Measurements from ENCODE around the gene COQ7. TPM values are rescaled to one million over a fixed set of nuclear protein-coding genes. Genes with fewer than 3 reads are reported as not detected.

The COQ7 gene
- total RNA-seq, 1 experiment from 2014 or later, result 26.6 TPM

GRCh38 chr16:19077879-19078278 lies 10.5 kb downstream of the COQ7 start:
- ATAC-seq, result no peak
- no peak overlapping the region for H2AFZ ChIP-seq (ENCODE audit: low read depth, low read length, poor library complexity, severe bottlenecking)
- H3K27ac ChIP-seq (ENCODE audit: low read depth, low read length), result no peak overlapping the region
- H3K4me3 ChIP-seq (replicated peaks in 1 of 2; ENCODE audit: low read depth in 1 of 2, low read length in 2 of 2), result no peak overlapping the region
- TF ChIP-seq RAD21 (IDR thresholded peaks at IDR 0.05; ENCODE audit: low read depth) (no peak), CBX3 (IDR thresholded peaks at IDR 0.05; ENCODE audit: low read depth) (no peak), YY1 (IDR thresholded peaks at IDR 0.05; ENCODE audit: extremely low read depth, insufficient replicate concordance, low read depth, low read length) (no peak), EGR1 (IDR thresholded peaks at IDR 0.05; ENCODE audit: low read depth) (no peak), ZFX (IDR thresholded peaks at IDR 0.05) (no peak), SIN3A (IDR thresholded peaks at IDR 0.05; ENCODE audit: low read depth) (no peak), SRF (IDR thresholded peaks at IDR 0.05; ENCODE audit: low read depth) (no peak), ATF3 (IDR thresholded peaks at IDR 0.05) (no peak), ELF1 (IDR thresholded peaks at IDR 0.05; ENCODE audit: borderline replicate concordance, low read depth) (no peak), POLR2AphosphoS5 (IDR thresholded peaks at IDR 0.05; ENCODE audit: low read depth, low read length) (no peak), TCF7L2 (IDR thresholded peaks at IDR 0.05; ENCODE audit: borderline replicate concordance, extremely low read depth, insufficient read depth, insufficient read length) (no peak), CEBPB (IDR thresholded peaks at IDR 0.05; ENCODE audit: low read depth) (no peak), FOSL1 (IDR thresholded peaks at IDR 0.05; ENCODE audit: low read depth) (no peak), SP1 (IDR thresholded peaks at IDR 0.05; ENCODE audit: low read depth) (no peak), JUND (IDR thresholded peaks at IDR 0.05) (no peak), EZH2 (IDR thresholded peaks at IDR 0.05) (no peak)
- TF ChIP-seq, protein P1, sequence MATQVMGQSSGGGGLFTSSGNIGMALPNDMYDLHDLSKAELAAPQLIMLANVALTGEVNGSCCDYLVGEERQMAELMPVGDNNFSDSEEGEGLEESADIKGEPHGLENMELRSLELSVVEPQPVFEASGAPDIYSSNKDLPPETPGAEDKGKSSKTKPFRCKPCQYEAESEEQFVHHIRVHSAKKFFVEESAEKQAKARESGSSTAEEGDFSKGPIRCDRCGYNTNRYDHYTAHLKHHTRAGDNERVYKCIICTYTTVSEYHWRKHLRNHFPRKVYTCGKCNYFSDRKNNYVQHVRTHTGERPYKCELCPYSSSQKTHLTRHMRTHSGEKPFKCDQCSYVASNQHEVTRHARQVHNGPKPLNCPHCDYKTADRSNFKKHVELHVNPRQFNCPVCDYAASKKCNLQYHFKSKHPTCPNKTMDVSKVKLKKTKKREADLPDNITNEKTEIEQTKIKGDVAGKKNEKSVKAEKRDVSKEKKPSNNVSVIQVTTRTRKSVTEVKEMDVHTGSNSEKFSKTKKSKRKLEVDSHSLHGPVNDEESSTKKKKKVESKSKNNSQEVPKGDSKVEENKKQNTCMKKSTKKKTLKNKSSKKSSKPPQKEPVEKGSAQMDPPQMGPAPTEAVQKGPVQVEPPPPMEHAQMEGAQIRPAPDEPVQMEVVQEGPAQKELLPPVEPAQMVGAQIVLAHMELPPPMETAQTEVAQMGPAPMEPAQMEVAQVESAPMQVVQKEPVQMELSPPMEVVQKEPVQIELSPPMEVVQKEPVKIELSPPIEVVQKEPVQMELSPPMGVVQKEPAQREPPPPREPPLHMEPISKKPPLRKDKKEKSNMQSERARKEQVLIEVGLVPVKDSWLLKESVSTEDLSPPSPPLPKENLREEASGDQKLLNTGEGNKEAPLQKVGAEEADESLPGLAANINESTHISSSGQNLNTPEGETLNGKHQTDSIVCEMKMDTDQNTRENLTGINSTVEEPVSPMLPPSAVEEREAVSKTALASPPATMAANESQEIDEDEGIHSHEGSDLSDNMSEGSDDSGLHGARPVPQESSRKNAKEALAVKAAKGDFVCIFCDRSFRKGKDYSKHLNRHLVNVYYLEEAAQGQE (IDR thresholded peaks at IDR 0.05; ENCODE audit: low read depth), result no peak
- TF ChIP-seq, protein P2, sequence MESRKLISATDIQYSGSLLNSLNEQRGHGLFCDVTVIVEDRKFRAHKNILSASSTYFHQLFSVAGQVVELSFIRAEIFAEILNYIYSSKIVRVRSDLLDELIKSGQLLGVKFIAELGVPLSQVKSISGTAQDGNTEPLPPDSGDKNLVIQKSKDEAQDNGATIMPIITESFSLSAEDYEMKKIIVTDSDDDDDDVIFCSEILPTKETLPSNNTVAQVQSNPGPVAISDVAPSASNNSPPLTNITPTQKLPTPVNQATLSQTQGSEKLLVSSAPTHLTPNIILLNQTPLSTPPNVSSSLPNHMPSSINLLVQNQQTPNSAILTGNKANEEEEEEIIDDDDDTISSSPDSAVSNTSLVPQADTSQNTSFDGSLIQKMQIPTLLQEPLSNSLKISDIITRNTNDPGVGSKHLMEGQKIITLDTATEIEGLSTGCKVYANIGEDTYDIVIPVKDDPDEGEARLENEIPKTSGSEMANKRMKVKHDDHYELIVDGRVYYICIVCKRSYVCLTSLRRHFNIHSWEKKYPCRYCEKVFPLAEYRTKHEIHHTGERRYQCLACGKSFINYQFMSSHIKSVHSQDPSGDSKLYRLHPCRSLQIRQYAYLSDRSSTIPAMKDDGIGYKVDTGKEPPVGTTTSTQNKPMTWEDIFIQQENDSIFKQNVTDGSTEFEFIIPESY (IDR thresholded peaks at IDR 0.05; ENCODE audit: extremely low read depth, insufficient replicate concordance, low read length), result no peak
- H3K36me3 ChIP-seq (ENCODE audit: control insufficient read depth in 1 of 2, insufficient read depth in 2 of 2, low read length in 2 of 2), result 0 out of 4 replicates have a peak, but pooled peaks cover 0 to 3% of the 10 kb centered on the region in 2 experiments
- no peak overlapping the region for H3K9ac ChIP-seq (ENCODE audit: low read length)
- no peaks in the 10 kb centered on the region for H4K20me1 ChIP-seq (ENCODE audit: insufficient read depth)
- no peak for DNase-seq (ENCODE audit: low read depth, low spot score)
- intact Hi-C loops (cut with micrococcal nuclease), result no loop called here
- H3K9me2 ChIP-seq (ENCODE audit: insufficient read depth), result no peaks in the 10 kb centered on the region
- ChIA-PET POLR2A (no interaction called here), CTCF (no interaction called here), RAD21 (ENCODE audit: low non-redundant PET in 1 of 2, low total read pairs in 2 of 2, uncharacterized antibody in 2 of 2, unreplicated experiment in 2 of 2) (no interaction called here)
- no peak overlapping the region for H3K4me2 ChIP-seq (ENCODE audit: low read length)
- no peaks in the 10 kb centered on the region for H3K9me3 ChIP-seq (ENCODE audit: control insufficient read depth in 1 of 2, insufficient read depth in 1 of 2, low read depth in 1 of 2, low read length in 2 of 2)
- H3K4me1 ChIP-seq (ENCODE audit: control insufficient read depth in 1 of 2, insufficient read depth in 2 of 2, low read length in 2 of 2), result no peaks in the 10 kb centered on the region
- no peaks in the 10 kb centered on the region for H3K79me2 ChIP-seq (ENCODE audit: insufficient read depth, low read length)
- H3K27me3 ChIP-seq (ENCODE audit: insufficient read depth, low read length), result no peaks in the 10 kb centered on the region
- BruUV-seq (replicated peaks), result no TSS peak
